CD8-positive, alpha-beta memory T cell (primary cell): ENCODE results near the gene HOXB1. TPM values are rescaled to one million over a fixed set of nuclear protein-coding genes. Genes with fewer than 3 reads are reported as not detected.

Experiments
- CTCF ChIA-PET: fragments of 350-600 bp; sonication (Branson Sonifier 250); formaldehyde crosslinking; loops from one replicate; lab custom pipeline; 2021; ENCODE audit warnings: antibody characterized with exemption; lab: Charles Lee
- POLR2A ChIA-PET: fragments of 350-600 bp; sonication (Branson Sonifier 250); formaldehyde crosslinking; loops from one replicate; lab custom pipeline; 2021; ENCODE audit warnings: antibody characterized with exemption; lab: Charles Lee
- DNase-seq, 5 donors: peaks; one replicate each; pipeline versions ENCODE4 v3.0.0 to v3.0.0-alpha.2; 2020 to 2022; ENCODE audit warnings: mixed read lengths in 1 of 5
- H3K27ac ChIP-seq: one replicate; pipeline ENCODE4 v1.7.0; 2013; ENCODE audit warnings: low read depth, mild to moderate bottlenecking, low read length, moderate library complexity
- H3K27me3 ChIP-seq: 2 replicates; pipeline ENCODE4 v1.7.0; 2013; ENCODE audit warnings: low read length, mild to moderate bottlenecking; ENCODE audit not compliant: insufficient read depth, poor library complexity, severe bottlenecking
- H3K36me3 ChIP-seq: 2 replicates; pipeline ENCODE4 v1.7.0; 2013; ENCODE audit warnings: mild to moderate bottlenecking, low read length, moderate library complexity; ENCODE audit not compliant: insufficient read depth
- H3K4me1 ChIP-seq: 2 replicates; pipeline ENCODE4 v1.7.0; 2013; ENCODE audit warnings: mild to moderate bottlenecking, low read length, moderate library complexity; ENCODE audit not compliant: insufficient read depth
- H3K4me3 ChIP-seq: 2 replicates; pipeline ENCODE4 v1.7.0; 2013; ENCODE audit warnings: mild to moderate bottlenecking, low read length
- H3K9me3 ChIP-seq: 2 replicates; pipeline ENCODE4 v1.7.0; 2013; ENCODE audit warnings: mild to moderate bottlenecking, low read length
- H3K27ac Mint-ChIP-seq, 8 donors: one replicate each; pipeline ENCODE4 v1.8.0; 2020 to 2021; ENCODE audit warnings: mixed read lengths in 8 of 8, mild to moderate bottlenecking in 6 of 8, inconsistent platforms in 3 of 8, moderate library complexity in 3 of 8
- H3K27me3 Mint-ChIP-seq, 2 donors: one replicate each; pipeline ENCODE4 v1.8.0; 2020 to 2021; ENCODE audit warnings: mixed read lengths in 2 of 2, mild to moderate bottlenecking in 1 of 2, moderate library complexity in 1 of 2
- H3K36me3 Mint-ChIP-seq, 3 donors: one replicate each; pipeline ENCODE4 v1.8.0; 2020 to 2021; ENCODE audit warnings: mixed read lengths in 3 of 3, inconsistent platforms in 1 of 3, mild to moderate bottlenecking in 1 of 3
- H3K4me1 Mint-ChIP-seq, 3 donors: one replicate each; pipeline ENCODE4 v1.8.0; 2020 to 2021; ENCODE audit warnings: mixed read lengths in 3 of 3, inconsistent platforms in 1 of 3, mild to moderate bottlenecking in 1 of 3
- H3K4me3 Mint-ChIP-seq, 7 donors: one replicate each; pipeline ENCODE4 v1.8.0; 2020 to 2021; ENCODE audit warnings: mixed read lengths in 7 of 7, mild to moderate bottlenecking in 6 of 7, moderate library complexity in 4 of 7, inconsistent platforms in 2 of 7
- H3K9me3 Mint-ChIP-seq, 5 donors: one replicate each; pipeline ENCODE4 v1.8.0; 2020 to 2022; ENCODE audit warnings: mixed read lengths in 5 of 5, mild to moderate bottlenecking in 3 of 5, moderate library complexity in 2 of 5, inconsistent platforms in 1 of 5
- polyA plus RNA-seq: library from polyadenylated mRNA; unstranded; fragments of 300-500 nt; fragmentation: Illumina TruSeq; gene quantifications from one replicate; pipeline ENCODE4 v1.2.3, GENCODE V29; 2021
- total RNA-seq, 2 experiments: library from RNA; stranded (reverse); gene quantifications; one replicate each; pipeline ENCODE4 v1.2.3, GENCODE V29; 2021

Gene HOXB1
- total and polyA plus RNA-seq, 3 experiments from 2014 or later, result not detected

DNA sequence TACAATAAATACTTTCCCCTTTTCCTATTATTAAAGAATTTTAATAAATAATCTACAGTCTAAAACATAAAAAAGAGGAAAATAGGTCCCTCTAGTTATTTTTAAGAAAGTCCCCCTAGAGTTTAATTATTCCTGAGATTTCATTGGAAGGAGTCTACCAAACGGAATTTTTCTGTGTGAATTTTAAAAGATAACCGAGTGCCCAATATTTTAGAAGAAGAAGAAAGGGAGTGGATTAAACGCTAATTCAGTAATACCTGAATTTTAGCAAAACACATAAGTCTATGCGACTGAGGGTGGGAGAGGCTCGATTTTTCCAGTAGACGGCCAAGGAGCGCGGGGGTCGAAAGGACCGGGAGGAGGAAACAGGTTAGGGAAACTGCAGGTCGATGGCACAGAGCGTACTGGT lies 11.9 kb upstream of the HOXB1 start:
- H3K27ac ChIP-seq, result peak overlapping the region; percentile 92
- ChIA-PET CTCF (interaction anchor here (1.7 to 1.9 kb wide), 3 partner anchors 13 to 50 kb away, joined by 3 to 5 read pairs (median 4); no protein-coding TSS in a partner anchor), POLR2A (interaction anchor here (1.2 to 1.4 kb wide), 3 partner anchors 36 to 50 kb away, joined by 4 to 5 read pairs (median 4); no protein-coding TSS in a partner anchor)
- Mint-ChIP-seq H3K4me1 (peaks cover 18 to 60% (median 26%) of the 10 kb centered on the region in 3 donors), H3K27me3 (peaks cover 7 to 22% of the 10 kb centered on the region in 2 donors), H3K27ac (peak overlapping the region; percentile 85 to 100 (median 94)), H3K36me3 (peaks cover 0 to 23% (median 0%) of the 10 kb centered on the region in 3 donors), H3K9me3 (no peaks in the 10 kb centered on the region), H3K4me3 (peak overlapping the region; percentile 87 to 99 (median 92))
- DNase-seq, result peak in 1 of 5 donors; percentile 42
- H3K4me3 ChIP-seq, result peak overlapping the region; percentile 81
- no peaks in the 10 kb centered on the region for H3K36me3 ChIP-seq
- H3K4me1 ChIP-seq, result peaks cover 21% of the 10 kb centered on the region
- no peaks in the 10 kb centered on the region for H3K9me3 ChIP-seq
- H3K27me3 ChIP-seq, result peaks cover 4% of the 10 kb centered on the region

DNA sequence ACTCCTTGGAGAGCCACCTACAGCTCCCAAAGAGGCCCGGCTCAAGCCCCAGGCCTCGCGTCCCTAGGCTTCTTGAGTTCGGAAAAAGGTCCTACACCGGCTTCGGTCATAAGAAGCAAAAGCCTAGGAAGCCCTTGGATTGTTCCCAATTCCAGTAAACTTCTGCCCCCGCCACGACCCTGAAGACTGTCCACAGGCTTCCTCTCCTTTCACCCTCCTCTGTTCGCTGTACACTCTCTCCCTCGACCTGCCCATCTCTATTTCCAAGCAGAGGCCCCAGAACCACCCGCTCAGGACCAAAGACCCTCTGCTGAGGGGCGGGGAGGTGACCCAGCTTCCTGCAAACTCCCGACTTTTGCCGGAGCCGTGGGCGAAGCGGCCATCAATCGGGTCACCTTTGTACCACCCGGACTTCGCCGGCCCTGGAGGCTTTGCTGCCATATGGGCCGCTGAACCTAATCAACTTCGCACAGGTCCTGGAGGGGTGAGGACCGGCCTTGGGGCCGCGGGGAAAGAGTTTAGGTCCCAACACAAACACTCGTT lies 11.4 kb upstream of the HOXB1 start:
- Mint-ChIP-seq H3K4me3 (peak overlapping the region; percentile 87 to 99 (median 92)), H3K4me1 (peaks cover 15 to 55% (median 24%) of the 10 kb centered on the region in 3 donors), H3K36me3 (peaks cover 0 to 23% (median 0%) of the 10 kb centered on the region in 3 donors), H3K27ac (peak overlapping the region; percentile 85 to 100 (median 96)), H3K27me3 (peaks cover 7 to 22% of the 10 kb centered on the region in 2 donors), H3K9me3 (no peaks in the 10 kb centered on the region)
- POLR2A ChIA-PET, result interaction anchor here (0.6 to 1.2 kb wide), 4 partner anchors 29 to 73 kb away, joined by 3 to 4 read pairs (median 4); partner anchors contain the start of gene HOXB8
- Histone ChIP-seq H3K4me1 (peaks cover 16% of the 10 kb centered on the region), H3K9me3 (no peaks in the 10 kb centered on the region), H3K27ac (peak overlapping the region; percentile 92), H3K36me3 (no peaks in the 10 kb centered on the region), H3K4me3 (peak overlapping the region; percentile 81), H3K27me3 (peaks cover 4% of the 10 kb centered on the region)
- CTCF ChIA-PET, result interaction anchor here (0.8 to 1.8 kb wide), 5 partner anchors 13 to 36 kb away, joined by 3 to 4 read pairs (median 3); no protein-coding TSS in a partner anchor
- DNase-seq, result peak in 2 of 5 donors; percentile 5 to 46

- Histone ChIP-seq H3K27ac (peak overlapping the region; percentile 92), H3K4me3 (peak overlapping the region; percentile 81), H3K27me3 (peaks cover 4% of the 10 kb centered on the region), H3K9me3 (no peaks in the 10 kb centered on the region), H3K36me3 (no peaks in the 10 kb centered on the region), H3K4me1 (peaks cover 13% of the 10 kb centered on the region)
- Mint-ChIP-seq H3K27ac (peak overlapping the region; percentile 85 to 100 (median 96)), H3K9me3 (no peaks in the 10 kb centered on the region), H3K4me3 (peak overlapping the region; percentile 87 to 99 (median 92)), H3K36me3 (peaks cover 0 to 23% (median 0%) of the 10 kb centered on the region in 3 donors), H3K27me3 (peaks cover 7 to 22% of the 10 kb centered on the region in 2 donors), H3K4me1 (peaks cover 15 to 51% (median 24%) of the 10 kb centered on the region in 3 donors)
- POLR2A ChIA-PET, result interaction anchor here (0.6 to 1.2 kb wide), 6 partner anchors 8 to 278 kb away, joined by 3 to 4 read pairs (median 3); partner anchors contain the start of gene HOXB8
- CTCF ChIA-PET, result interaction anchor here (0.8 to 1.6 kb wide), 3 partner anchors 18 to 35 kb away, joined by 3 to 4 read pairs (median 3); no protein-coding TSS in a partner anchor
- peak in 4 of 5 donors; percentile 16 to 68 (median 42) for DNase-seq
Observed at GRCh38 chr17:48541577-48542113, 10.8 kb upstream of the HOXB1 start.

- H3K9me3 Mint-ChIP-seq, result no peaks in the 10 kb centered on the region
- peak overlapping the region; percentile 87 to 99 (median 92) for H3K4me3 Mint-ChIP-seq
- H3K27ac Mint-ChIP-seq, result peak overlapping the region; percentile 85 to 100 (median 96)
- Histone ChIP-seq H3K36me3 (no peaks in the 10 kb centered on the region), H3K9me3 (no peaks in the 10 kb centered on the region), H3K27ac (peak overlapping the region; percentile 92), H3K27me3 (peaks cover 4% of the 10 kb centered on the region), H3K4me1 (peaks cover 10% of the 10 kb centered on the region), H3K4me3 (peak overlapping the region; percentile 81)
- ChIA-PET POLR2A (interaction anchor here (0.6 to 0.9 kb wide), 4 partner anchors 8 to 278 kb away, joined by 3 to 4 read pairs (median 3); no protein-coding TSS in a partner anchor), CTCF (interaction anchor here (1.6 to 2.5 kb wide), 2 partner anchors 18 to 48 kb away, joined by 4 to 8 read pairs; no protein-coding TSS in a partner anchor)
- peaks cover 0 to 23% (median 0%) of the 10 kb centered on the region in 3 donors for H3K36me3 Mint-ChIP-seq
- H3K27me3 Mint-ChIP-seq, result peaks cover 7 to 21% of the 10 kb centered on the region in 2 donors
- peak in 2 of 5 donors; percentile 2 to 23 for DNase-seq
- H3K4me1 Mint-ChIP-seq, result peaks cover 15 to 45% (median 24%) of the 10 kb centered on the region in 3 donors
Observed at GRCh38 chr17:48541036-48541576, 10.3 kb upstream of the HOXB1 start.

GRCh38 chr17:48540213-48540612 lies 9.4 kb upstream of the HOXB1 start:
- H3K9me3 Mint-ChIP-seq, result no peaks in the 10 kb centered on the region
- H3K36me3 Mint-ChIP-seq, result peaks cover 0 to 23% (median 0%) of the 10 kb centered on the region in 3 donors
- no peak overlapping the region for H3K27ac ChIP-seq
- no peaks in the 10 kb centered on the region for H3K36me3 ChIP-seq
- peaks cover 7 to 22% of the 10 kb centered on the region in 2 donors for H3K27me3 Mint-ChIP-seq
- ChIA-PET CTCF (interaction anchor here (1.0 to 2.5 kb wide), 2 partner anchors 20 to 47 kb away, joined by 3 to 8 read pairs; no protein-coding TSS in a partner anchor), POLR2A (interaction anchor here (1.2 kb wide), 1 partner anchor 26 kb away, joined by 3 read pairs; no protein-coding TSS in a partner anchor)
- no peak for DNase-seq
- no peak overlapping the region for H3K4me3 ChIP-seq
- H3K4me3 Mint-ChIP-seq, result peak overlapping the region in 6 of 7 donors; percentile 8 to 82 (median 44)
- no peaks in the 10 kb centered on the region for H3K9me3 ChIP-seq
- H3K4me1 ChIP-seq, result peaks cover 3% of the 10 kb centered on the region
- peaks cover 15 to 38% (median 18%) of the 10 kb centered on the region in 3 donors for H3K4me1 Mint-ChIP-seq
- peaks cover 4% of the 10 kb centered on the region for H3K27me3 ChIP-seq
- H3K27ac Mint-ChIP-seq, result peak overlapping the region in 6 of 8 donors; percentile 4 to 86 (median 66)

- POLR2A ChIA-PET, result interaction anchor here (1.2 kb wide), 1 partner anchor 25 kb away, joined by 3 read pairs; no protein-coding TSS in a partner anchor
Observed at GRCh38 chr17:48539177-48539576, 8.4 kb upstream of the HOXB1 start.

DNA sequence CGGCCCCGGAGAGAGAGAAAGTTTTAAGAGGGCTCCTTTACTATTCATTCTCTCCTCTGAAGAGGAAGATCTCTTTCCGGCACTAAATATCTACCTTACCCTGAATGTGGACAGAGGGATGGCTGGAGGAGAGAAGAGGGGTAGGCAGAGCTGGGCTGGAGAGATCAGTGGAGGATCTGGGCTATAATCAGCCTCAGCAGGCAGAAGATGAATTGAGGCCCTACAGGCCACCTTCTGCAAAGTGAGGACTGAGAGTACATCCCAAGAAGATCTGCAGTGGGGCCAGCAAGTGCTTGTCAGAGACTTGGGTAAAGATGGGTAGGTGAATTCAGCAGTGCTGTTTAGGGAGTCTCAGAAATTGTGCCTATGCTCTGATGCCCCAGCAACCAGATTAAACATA lies 6.5 kb upstream of the HOXB1 start:
- POLR2A ChIA-PET, result interaction anchor here (0.9 kb wide), 1 partner anchor 12 kb away, joined by 3 read pairs; no protein-coding TSS in a partner anchor
- CTCF ChIA-PET, result no interaction called here
- H3K27me3 ChIP-seq, result no peaks in the 10 kb centered on the region
- DNase-seq, result no peak
- no peaks in the 10 kb centered on the region for H3K4me1 ChIP-seq
- Mint-ChIP-seq H3K4me3 (peak overlapping the region in 1 of 7 donors; percentile 32), H3K4me1 (peaks cover 5 to 21% (median 10%) of the 10 kb centered on the region in 3 donors), H3K36me3 (peaks cover 0 to 11% (median 0%) of the 10 kb centered on the region in 3 donors), H3K27me3 (peaks cover 0 to 19% of the 10 kb centered on the region in 2 donors), H3K27ac (peak overlapping the region in 1 of 8 donors; percentile 86), H3K9me3 (no peaks in the 10 kb centered on the region)
- no peak overlapping the region for H3K27ac ChIP-seq
- no peak overlapping the region for H3K4me3 ChIP-seq
- H3K9me3 ChIP-seq, result no peaks in the 10 kb centered on the region
- no peaks in the 10 kb centered on the region for H3K36me3 ChIP-seq

More at GRCh38 chr17:48539177-48539576, 8.4 kb upstream of the HOXB1 start:
- Histone ChIP-seq H3K4me3 (no peak overlapping the region), H3K27ac (no peak overlapping the region), H3K27me3 (peaks cover 4% of the 10 kb centered on the region), H3K4me1 (no peaks in the 10 kb centered on the region), H3K36me3 (no peaks in the 10 kb centered on the region), H3K9me3 (no peaks in the 10 kb centered on the region)
- Mint-ChIP-seq H3K27me3 (peaks cover 7 to 21% of the 10 kb centered on the region in 2 donors), H3K9me3 (no peaks in the 10 kb centered on the region), H3K27ac (no peak overlapping the region), H3K36me3 (peaks cover 0 to 23% (median 0%) of the 10 kb centered on the region in 3 donors), H3K4me1 (peaks cover 14 to 29% (median 17%) of the 10 kb centered on the region in 3 donors), H3K4me3 (peak overlapping the region in 1 of 7 donors; percentile 53)
- DNase-seq, result no peak
- CTCF ChIA-PET, result interaction anchor here (1.0 to 2.5 kb wide), 2 partner anchors 20 to 46 kb away, joined by 3 to 8 read pairs; no protein-coding TSS in a partner anchor
